H9 (cell line): ENCODE measurements around the gene C19orf44. TPM values are rescaled to one million over a fixed set of nuclear protein-coding genes. Genes with fewer than 3 reads are reported as not detected.

Experiments
- DNase-seq: peaks from one replicate; pipeline ENCODE4 v3.0.0-alpha.2; 2017
- H2AFZ ChIP-seq: one replicate; pipeline ENCODE4 v1.6.1; 2013; ENCODE audit warnings: mild to moderate bottlenecking, low read length, control low read depth, moderate library complexity
- H2AK5ac ChIP-seq: 2 replicates; pipeline ENCODE4 v1.6.1; 2013; ENCODE audit warnings: low read length, control low read depth, mixed read lengths; ENCODE audit not compliant: insufficient read length
- H2BK120ac ChIP-seq: one replicate; pipeline ENCODE4 v1.6.1; 2013; ENCODE audit warnings: low read depth, mild to moderate bottlenecking, low read length, control low read depth, inconsistent platforms; ENCODE audit not compliant: poor library complexity, severe bottlenecking
- H2BK12ac ChIP-seq: 2 replicates; pipeline ENCODE4 v1.6.1; 2013; ENCODE audit warnings: low read length, control low read depth, mixed read lengths, low read depth; ENCODE audit not compliant: insufficient read length
- H2BK15ac ChIP-seq: 2 replicates; pipeline ENCODE4 v1.6.1; 2013; ENCODE audit warnings: low read depth, low read length, control low read depth
- H2BK20ac ChIP-seq: one replicate; pipeline ENCODE4 v1.6.1; 2013; ENCODE audit warnings: low read depth, mild to moderate bottlenecking, low read length, control low read depth, inconsistent platforms; ENCODE audit not compliant: poor library complexity, severe bottlenecking
- H2BK5ac ChIP-seq: 2 replicates; pipeline ENCODE4 v1.6.1; 2013; ENCODE audit warnings: low read length, control low read depth, mixed read lengths; ENCODE audit not compliant: insufficient read length
- H3K14ac ChIP-seq: 2 replicates; pipeline ENCODE4 v1.6.1; 2013; ENCODE audit warnings: low read length, control low read depth; ENCODE audit not compliant: insufficient read depth
- H3K18ac ChIP-seq: 2 replicates; pipeline ENCODE4 v1.6.1; 2013; ENCODE audit warnings: low read depth, mild to moderate bottlenecking, mixed read lengths, low read length, control low read depth; ENCODE audit not compliant: insufficient read length
- H3K23ac ChIP-seq: 2 replicates; pipeline ENCODE4 v1.6.1; 2013; ENCODE audit warnings: low read length, control low read depth, mixed read lengths, low read depth; ENCODE audit not compliant: insufficient read length
- H3K23me2 ChIP-seq: 2 replicates; pipeline ENCODE4 v1.6.1; 2013; ENCODE audit warnings: low read depth, mild to moderate bottlenecking, mixed read lengths, low read length, control low read depth; ENCODE audit not compliant: insufficient read length, poor library complexity, severe bottlenecking
- H3K27ac ChIP-seq: 2 replicates; pipeline ENCODE4 v1.5.1; 2013; ENCODE audit warnings: low read length, control low read depth, mixed read lengths, low read depth; ENCODE audit not compliant: insufficient read length
- H3K27me3 ChIP-seq: 2 replicates; pipeline ENCODE4 v1.6.1; 2013; ENCODE audit warnings: low read length, control low read depth, inconsistent platforms; ENCODE audit not compliant: insufficient read depth
- H3K4ac ChIP-seq: 2 replicates; pipeline ENCODE4 v1.6.1; 2013; ENCODE audit warnings: low read depth, mild to moderate bottlenecking, control low read depth, inconsistent platforms, low read length, moderate library complexity
- H3K4me1 ChIP-seq: 2 replicates; pipeline ENCODE4 v1.6.1; 2013; ENCODE audit warnings: low read length, control low read depth, inconsistent platforms; ENCODE audit not compliant: insufficient read depth
- H3K4me2 ChIP-seq: 2 replicates; pipeline ENCODE4 v1.6.1; 2013; ENCODE audit warnings: low read length, control low read depth, mixed read lengths; ENCODE audit not compliant: insufficient read length, insufficient read depth
- H3K56ac ChIP-seq: 2 replicates; pipeline ENCODE4 v1.6.1; 2013; ENCODE audit warnings: low read depth, mild to moderate bottlenecking, mixed read lengths, low read length, control low read depth; ENCODE audit not compliant: insufficient read length
- H3K79me1 ChIP-seq: 2 replicates; pipeline ENCODE4 v1.6.1; 2013; ENCODE audit warnings: low read depth, mild to moderate bottlenecking, moderate library complexity, low read length, control low read depth, inconsistent platforms; ENCODE audit not compliant: insufficient read depth, poor library complexity, severe bottlenecking
- H3K79me2 ChIP-seq: 2 replicates; pipeline ENCODE4 v1.6.1; 2013; ENCODE audit warnings: low read length, control low read depth, inconsistent platforms; ENCODE audit not compliant: insufficient read depth
- H3K9ac ChIP-seq: 2 replicates; pipeline ENCODE4 v1.6.1; 2013; ENCODE audit warnings: low read length, control low read depth, mixed read lengths; ENCODE audit not compliant: insufficient read length; ENCODE audit errors: extremely low read depth
- H3K9me3 ChIP-seq: one replicate; pipeline ENCODE4 v1.6.1; 2013; ENCODE audit warnings: low read depth, low read length, inconsistent platforms; ENCODE audit not compliant: control insufficient read depth
- H3T11ph ChIP-seq: one replicate; pipeline ENCODE4 v1.6.1; 2013; ENCODE audit warnings: mild to moderate bottlenecking, low read length, control low read depth, inconsistent platforms
- H4K20me1 ChIP-seq: one replicate; pipeline ENCODE4 v1.6.1; 2013; ENCODE audit not compliant: control insufficient read depth, insufficient read length, insufficient read depth
- H4K5ac ChIP-seq: 2 replicates; pipeline ENCODE4 v1.6.1; 2013; ENCODE audit warnings: low read depth, mild to moderate bottlenecking, mixed read lengths, low read length, control low read depth; ENCODE audit not compliant: insufficient read length
- H4K8ac ChIP-seq: replicated peaks from 2 replicates; pipeline ENCODE4 v1.6.1; 2013; ENCODE audit warnings: low read length, control low read depth, mixed read lengths, low read depth; ENCODE audit not compliant: insufficient read length
- H4K91ac ChIP-seq: 2 replicates; pipeline ENCODE4 v1.6.1; 2013; ENCODE audit warnings: low read depth, mild to moderate bottlenecking, moderate library complexity, mixed read lengths, low read length, control low read depth; ENCODE audit not compliant: insufficient read length
- H3K27ac Mint-ChIP-seq, 3 experiments: 2 replicates in 2 of 3; 3 replicates in 1 of 3; pipeline ENCODE4 v1.8.0; 2020 to 2021; ENCODE audit warnings: mixed read lengths in 3 of 3, mild to moderate bottlenecking in 1 of 3, moderate library complexity in 1 of 3
- H3K27me3 Mint-ChIP-seq: 2 replicates; pipeline ENCODE4 v1.8.0; 2021; ENCODE audit warnings: low read depth, mild to moderate bottlenecking, moderate library complexity, mixed read lengths
- H3K36me3 Mint-ChIP-seq, 3 experiments: 2 replicates in 2 of 3; 3 replicates in 1 of 3; pipeline ENCODE4 v1.8.0; 2020 to 2021; ENCODE audit warnings: low read depth in 3 of 3, mixed read lengths in 3 of 3; ENCODE audit not compliant: insufficient read depth in 1 of 3
- H3K4me1 Mint-ChIP-seq, 2 experiments: 2 replicates each; pipeline ENCODE4 v1.8.0; 2020; ENCODE audit warnings: mixed read lengths in 2 of 2
- H3K4me3 Mint-ChIP-seq, 2 experiments: 2 replicates in 1 of 2; 3 replicates in 1 of 2; pipeline ENCODE4 v1.8.0; 2020 to 2021; ENCODE audit warnings: mild to moderate bottlenecking in 2 of 2, mixed read lengths in 2 of 2, moderate library complexity in 1 of 2
- H3K9me3 Mint-ChIP-seq, 2 experiments: 2 replicates in 1 of 2; 3 replicates in 1 of 2; pipeline ENCODE4 v1.8.0; 2020; ENCODE audit warnings: mild to moderate bottlenecking in 2 of 2, mixed read lengths in 2 of 2, moderate library complexity in 1 of 2
- CTCF ChIP-seq: fragments of 200-600 bp; sonication (generic); conservative IDR thresholded peaks from 3 replicates; pipeline ENCODE4 v1.8.0; 2021; ENCODE audit warnings: antibody characterized with exemption, mild to moderate bottlenecking
- WGBS: extraction: QIAGEN DNeasy Blood & Tissue Kit; methylation state at CpG from one replicate; pipeline ENCODE4 v1.1.7; 2013; ENCODE audit warnings: missing lambda C conversion rate, low lambda C conversion rate, mixed read lengths; ENCODE audit not compliant: insufficient read length; ENCODE audit errors: extremely low coverage; 5-methylcytosine and 5-hydroxymethylcytosine counted together
- total RNA-seq: library from RNA; stranded (reverse); gene quantifications from 2 replicates; pipeline ENCODE4 v1.2.1, GENCODE V29; 2021

C19orf44 gene
- total RNA-seq, 1 experiment from 2014 or later = 6.4 TPM

- Histone ChIP-seq H3K9me3 (no peaks in the 10 kb centered on the region), H3K18ac (no peak overlapping the region), H2BK20ac (no peak overlapping the region), H2BK12ac (no peak overlapping the region), H3K4ac (no peak overlapping the region), H3K79me1 (no peaks in the 10 kb centered on the region), H2BK120ac (no peak overlapping the region), H4K20me1 (no peaks in the 10 kb centered on the region), H3K14ac (no peak overlapping the region), H2AFZ (no peak overlapping the region), H2AK5ac (no peak overlapping the region), H4K8ac (no peak overlapping the region), H3K27ac (no peak overlapping the region), H3K79me2 (no peaks in the 10 kb centered on the region), H3K23me2 (no peaks in the 10 kb centered on the region), H4K91ac (no peak overlapping the region), H4K5ac (no peak overlapping the region), H2BK15ac (no peak overlapping the region), H3K56ac (no peak overlapping the region), H3K4me1 (no peaks in the 10 kb centered on the region), H3T11ph (no peak overlapping the region), H3K23ac (no peak overlapping the region), H3K4me2 (no peak overlapping the region), H2BK5ac (no peak overlapping the region), H3K27me3 (no peaks in the 10 kb centered on the region), H3K9ac (no peak overlapping the region)
- no peak for DNase-seq
- TF ChIP-seq CTCF = no peak
- WGBS = no CpG with 5 or more reads among the region's 6 CpGs
- no peaks in the 10 kb centered on the region for H3K4me1 Mint-ChIP-seq
- peaks cover 22 to 76% (median 65%) of the 10 kb centered on the region in 3 experiments; a peak in 6 of 7 replicates for H3K36me3 Mint-ChIP-seq
- H3K27ac Mint-ChIP-seq = no peak overlapping the region
- no peak overlapping the region for H3K4me3 Mint-ChIP-seq
- no peaks in the 10 kb centered on the region for H3K27me3 Mint-ChIP-seq
- no peaks in the 10 kb centered on the region for H3K9me3 Mint-ChIP-seq
Observed at GRCh38 chr19:16562608-16563025, 66.4 kb downstream of the C19orf44 start.
